Ectodermal cell (in vitro differentiated cells): ENCODE data around the gene ZDHHC19.
"Not testable (repeated sequence)": the region's sequence is repeated elsewhere in the genome, so short reads cannot be mapped to it uniquely, and the experiment has no call there.

Experiments used
- H3K27ac ChIP-seq: 2 replicates; pipeline ENCODE4 v1.7.0; 2013; ENCODE audit warnings: mild to moderate bottlenecking, low read depth, low read length; ENCODE audit not compliant: insufficient read depth, poor library complexity, severe bottlenecking
- H3K27me3 ChIP-seq: 2 replicates; pipeline ENCODE4 v1.7.0; 2013; ENCODE audit warnings: mild to moderate bottlenecking, low read length; ENCODE audit not compliant: insufficient read depth, control insufficient read depth, poor library complexity, severe bottlenecking
- H3K36me3 ChIP-seq: one replicate; pipeline ENCODE4 v1.7.0; 2013; ENCODE audit warnings: low read length; ENCODE audit not compliant: control insufficient read depth, insufficient read depth
- H3K4me1 ChIP-seq: one replicate; pipeline ENCODE4 v1.7.0; 2013; ENCODE audit warnings: low read length; ENCODE audit not compliant: control insufficient read depth, insufficient read depth
- H3K4me3 ChIP-seq: 2 replicates; pipeline ENCODE4 v1.7.0; 2013; ENCODE audit warnings: low read depth, low read length, control low read depth; ENCODE audit not compliant: insufficient read depth
- H3K9me3 ChIP-seq: 2 replicates; pipeline ENCODE4 v1.7.0; 2013; ENCODE audit warnings: mild to moderate bottlenecking, low read length, moderate library complexity; ENCODE audit not compliant: control insufficient read depth
- WGBS, 2 experiments: methylation state at CpG; one replicate each; pipeline ENCODE4 v1.1.7; 2013; ENCODE audit warnings: missing lambda C conversion rate in 2 of 2; 5-methylcytosine and 5-hydroxymethylcytosine counted together

Gene ZDHHC19

GRCh38 chr3:196165006-196165575, 46.1 kb downstream of the ZDHHC19 start:
- WGBS, 2 experiments = 87 to 91% methylated on average over 5 of the region's 5 CpGs
- not testable (repeated sequence) for H3K36me3 ChIP-seq, H3K4me3 ChIP-seq

GRCh38 chr3:196164576-196164975, 46.6 kb downstream of the ZDHHC19 start:
- WGBS, 2 experiments = 85 to 97% methylated on average over 2 of the region's 2 CpGs
- Histone ChIP-seq H3K4me3 (no peak overlapping the region), H3K4me1 (no peaks in the 10 kb centered on the region), H3K27ac (no peak overlapping the region), H3K36me3 (no peaks in the 10 kb centered on the region), H3K27me3 (no peaks in the 10 kb centered on the region), H3K9me3 (no peaks in the 10 kb centered on the region)

More at GRCh38 chr3:196165006-196165575, 46.1 kb downstream of the ZDHHC19 start:
- H3K4me1 ChIP-seq, H3K27me3 ChIP-seq, H3K9me3 ChIP-seq, H3K27ac ChIP-seq: not testable (repeated sequence)

- H3K9me3 ChIP-seq = no peaks in the 10 kb centered on the region
- H3K36me3 ChIP-seq = no peaks in the 10 kb centered on the region
- no peak overlapping the region for H3K27ac ChIP-seq
- H3K4me1 ChIP-seq = no peaks in the 10 kb centered on the region
- H3K4me3 ChIP-seq = no peak overlapping the region
- 81 to 82% methylated on average over 24 of the region's 24 CpGs for WGBS, 2 experiments
- no peaks in the 10 kb centered on the region for H3K27me3 ChIP-seq
Measured at GRCh38 chr3:196163666-196164493, 47.3 kb downstream of the ZDHHC19 start.

- Histone ChIP-seq H3K27ac (no peak overlapping the region), H3K27me3 (no peaks in the 10 kb centered on the region), H3K4me3 (no peak overlapping the region), H3K9me3 (no peaks in the 10 kb centered on the region), H3K4me1 (no peaks in the 10 kb centered on the region), H3K36me3 (no peaks in the 10 kb centered on the region)
- WGBS, 2 experiments = 94 to 96% methylated on average over 5 to 6 of the region's 6 CpGs
Measured at GRCh38 chr3:196163212-196163611, 48.0 kb downstream of the ZDHHC19 start.

DNA sequence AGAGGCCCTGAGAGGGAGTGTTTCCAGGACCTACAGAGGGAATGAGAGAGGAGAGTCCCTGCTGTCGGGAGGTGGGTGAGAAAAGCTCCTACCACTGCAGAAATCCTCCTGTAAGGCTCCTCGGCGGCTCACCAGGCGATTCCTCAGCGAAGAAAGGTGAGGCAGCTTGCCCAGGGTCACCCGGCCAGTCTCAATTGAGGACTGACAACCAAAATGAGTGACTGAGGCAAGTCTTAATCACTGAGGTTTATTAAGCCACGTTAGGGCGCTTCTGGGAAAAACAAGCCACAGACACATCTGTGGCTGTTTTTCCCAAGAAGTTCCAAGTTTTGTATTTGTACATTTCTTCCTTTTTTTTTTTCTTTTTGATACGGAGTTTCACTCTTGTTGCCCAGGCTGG, 48.5 kb downstream of the ZDHHC19 start:
- WGBS, 2 experiments = 89 to 90% methylated on average over 9 of the region's 9 CpGs

DNA sequence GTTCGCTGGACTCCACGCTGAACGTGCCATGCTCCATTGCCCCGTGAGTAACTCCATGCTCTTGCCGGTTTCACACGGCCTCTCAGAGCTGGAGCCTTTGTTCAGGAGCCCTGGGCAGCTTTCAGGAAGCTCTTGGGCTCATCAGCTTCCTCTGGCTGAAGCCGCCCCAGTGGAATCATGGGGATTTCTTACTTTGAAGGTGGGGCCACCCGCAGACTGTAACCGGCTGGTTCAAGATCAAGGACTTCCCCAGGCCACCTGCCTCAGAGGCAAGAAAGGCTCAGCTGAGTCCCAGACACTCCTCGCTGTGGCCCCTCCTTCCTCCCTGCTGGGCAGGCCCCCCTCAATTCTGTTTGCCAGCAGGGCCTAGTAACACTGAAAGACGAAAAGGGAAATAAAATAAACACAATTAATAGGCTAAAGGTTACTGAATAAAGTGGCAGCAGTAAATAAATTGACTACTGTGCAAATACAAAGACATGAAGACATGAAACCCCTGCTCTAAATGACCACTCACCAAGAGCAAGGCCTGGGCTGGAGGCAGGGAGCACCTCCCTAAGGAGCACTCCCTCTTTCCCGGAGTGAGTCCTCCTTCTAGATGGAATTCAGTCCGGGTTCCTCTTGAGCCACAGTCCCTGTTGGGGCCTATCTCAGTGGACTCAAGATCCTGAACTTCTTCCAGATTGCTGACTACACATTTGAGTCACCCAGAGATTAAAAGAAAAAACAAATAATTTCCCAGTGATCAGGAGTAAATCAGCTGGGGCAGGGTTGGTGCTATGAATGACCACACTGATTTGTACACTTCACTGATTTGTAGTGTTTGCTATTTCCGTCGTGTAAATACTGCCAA, 51.0 kb downstream of the ZDHHC19 start:
- Histone ChIP-seq H3K4me1 (no peaks in the 10 kb centered on the region), H3K4me3 (no peak overlapping the region), H3K36me3 (no peaks in the 10 kb centered on the region), H3K27ac (no peak overlapping the region), H3K27me3 (no peaks in the 10 kb centered on the region), H3K9me3 (no peaks in the 10 kb centered on the region)
- WGBS, 2 experiments = 54 to 55% methylated on average over 15 of the region's 15 CpGs

More for the DNA sequence above, 48.5 kb downstream of the ZDHHC19 start:
- no peak overlapping the region for H3K27ac ChIP-seq
- H3K9me3 ChIP-seq = no peaks in the 10 kb centered on the region
- no peaks in the 10 kb centered on the region for H3K27me3 ChIP-seq
- no peaks in the 10 kb centered on the region for H3K4me1 ChIP-seq
- no peaks in the 10 kb centered on the region for H3K36me3 ChIP-seq
- no peak overlapping the region for H3K4me3 ChIP-seq

DNA sequence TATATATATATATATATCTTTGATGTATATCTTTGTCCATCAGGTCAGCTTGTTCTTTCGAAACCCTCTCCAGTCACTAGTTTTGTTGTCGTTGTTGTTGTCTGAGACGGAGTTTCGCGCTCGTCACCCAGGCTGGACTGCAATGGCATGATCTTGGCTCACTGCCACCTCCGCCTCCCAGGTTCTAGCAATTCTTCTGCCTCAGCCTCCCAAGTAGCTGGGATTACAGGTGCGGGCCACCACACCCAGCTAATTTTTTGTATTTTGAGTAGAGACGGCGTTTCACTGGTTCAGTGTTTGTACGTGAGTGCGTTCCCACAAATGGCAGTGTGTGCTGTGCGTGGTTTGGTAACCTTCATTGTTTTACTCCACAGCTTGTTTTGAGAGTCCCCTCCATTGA, 51.7 kb downstream of the ZDHHC19 start:
- WGBS, 2 experiments = 94 to 96% methylated on average over 13 of the region's 13 CpGs
- Histone ChIP-seq H3K4me1 (no peaks in the 10 kb centered on the region), H3K36me3 (no peaks in the 10 kb centered on the region), H3K9me3 (no peaks in the 10 kb centered on the region), H3K4me3 (no peak overlapping the region), H3K27me3 (no peaks in the 10 kb centered on the region), H3K27ac (no peak overlapping the region)

DNA sequence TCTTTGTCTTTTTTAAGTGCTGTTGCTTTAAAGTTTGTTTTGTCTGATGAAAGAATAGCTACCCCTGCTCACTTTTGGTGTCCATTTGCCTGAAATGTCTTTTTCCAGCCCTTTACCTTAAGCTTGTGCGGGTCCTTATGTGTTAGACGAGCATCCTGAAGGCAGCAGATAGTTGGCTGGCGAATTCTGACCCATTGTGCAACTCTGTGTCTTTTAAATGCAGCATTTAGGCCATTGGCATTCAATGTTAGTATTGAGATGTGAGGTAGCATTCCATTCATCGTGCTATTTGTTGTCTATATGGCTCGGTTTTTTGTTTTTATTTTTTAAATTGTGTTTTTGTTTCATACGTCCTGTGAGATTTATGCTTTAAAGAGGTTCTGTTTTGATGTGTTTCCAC, 55.0 kb downstream of the ZDHHC19 start:
- Histone ChIP-seq H3K27me3 (no peaks in the 10 kb centered on the region), H3K9me3 (no peaks in the 10 kb centered on the region), H3K4me3 (no peak overlapping the region), H3K36me3 (no peaks in the 10 kb centered on the region), H3K4me1 (no peaks in the 10 kb centered on the region), H3K27ac (no peak overlapping the region)
- 63 to 67% methylated on average over 6 of the region's 6 CpGs for WGBS, 2 experiments

- 89 to 91% methylated on average over 3 of the region's 3 CpGs for WGBS, 2 experiments
- Histone ChIP-seq H3K4me3 (no peak overlapping the region), H3K36me3 (no peaks in the 10 kb centered on the region), H3K27ac (no peak overlapping the region), H3K9me3 (no peaks in the 10 kb centered on the region), H3K4me1 (no peaks in the 10 kb centered on the region), H3K27me3 (no peaks in the 10 kb centered on the region)
Measured at GRCh38 chr3:196150481-196150880, 60.7 kb downstream of the ZDHHC19 start.

- H3K27me3 ChIP-seq = no peaks in the 10 kb centered on the region
- no peak overlapping the region for H3K27ac ChIP-seq
- no peaks in the 10 kb centered on the region for H3K36me3 ChIP-seq
- no peaks in the 10 kb centered on the region for H3K9me3 ChIP-seq
- no peak overlapping the region for H3K4me3 ChIP-seq
- 94 to 95% methylated on average over 7 of the region's 7 CpGs for WGBS, 2 experiments
- no peaks in the 10 kb centered on the region for H3K4me1 ChIP-seq
Measured at GRCh38 chr3:196149831-196150301, 61.3 kb downstream of the ZDHHC19 start.
